ENCODE measurements around the gene ZNF681. TPM values are rescaled to one million over a fixed set of nuclear protein-coding genes. Genes with fewer than 3 reads are reported as not detected.
A peak's percentile ranks its signal among the peaks of the same experiment; 100 is the strongest.

The ZNF681 gene
- total and polyA plus RNA-seq, 10 of the 15 experiments (the other 5 are each of a cell fraction or from before 2014, with no cell fraction given), result 0.11 to 0.41 (median 0.24) TPM; not detected in 1

GRCh38 chr19:23766951-23767350 is 8.3 kb upstream of the ZNF681 start:
- no peaks in the 10 kb centered on the region; the same call in 2 of the 3 replicates for H3K9me3 ChIP-seq (replicated peaks; ENCODE audit: control insufficient read depth, insufficient read depth, low read length)
- ChIA-PET CTCF (no interaction called here), POLR2A (no interaction called here), SMC1A (ENCODE audit: uncharacterized antibody, unreplicated experiment) (no interaction called here), RAD21 (ENCODE audit: unreplicated experiment) (no interaction called here)
- WGBS (ENCODE audit: insufficient coverage, insufficient replicate concordance, low lambda C conversion rate, missing lambda C conversion rate), result 90% methylated on average over 13 of the region's 13 CpGs
- no peak overlapping the region for H3K4me2 ChIP-seq (ENCODE audit: control insufficient read depth, insufficient read depth)
- H4K20me1 ChIP-seq (ENCODE audit: control insufficient read depth, insufficient read depth), result no peaks in the 10 kb centered on the region
- no peak overlapping the region for H3K9ac ChIP-seq (ENCODE audit: control insufficient read depth, insufficient read depth, low read length)
- H3K4me1 ChIP-seq (ENCODE audit: control insufficient read depth, insufficient read depth, low read length), result no peaks in the 10 kb centered on the region
- ATAC-seq (no peak), FAIRE-seq (no peak), DNase-seq (ENCODE audit: low read depth, low spot score) (no peak)
- intact Hi-C loops (cut with micrococcal nuclease; ENCODE audit: unreplicated experiment) (no loop called here), in situ Hi-C loops (cut with MboI) (no loop called here)
- H3K36me3 ChIP-seq (ENCODE audit: control insufficient read depth in 2 of 2, insufficient read depth in 2 of 2, low read length in 1 of 2), result no peaks in the 10 kb centered on the region
- H3K4me3 ChIP-seq, result no peak overlapping the region
- no peak for TF ChIP-seq HCFC1 (IDR thresholded peaks at IDR 0.05; ENCODE audit: low read length)
- H3K27me3 ChIP-seq (replicated peaks in 1 of 2; ENCODE audit: control insufficient read depth in 2 of 2, insufficient read depth in 2 of 2, low read length in 1 of 2), result no peaks in the 10 kb centered on the region
- no peak overlapping the region for H2AFZ ChIP-seq (ENCODE audit: control insufficient read depth, low read depth, low read length)
- no peak overlapping the region for H3K27ac ChIP-seq (ENCODE audit: control insufficient read depth, insufficient read depth)
- BruUV-seq (replicated peaks), result no TSS peak
- H3K79me2 ChIP-seq (ENCODE audit: control insufficient read depth, insufficient read depth, low read length), result no peaks in the 10 kb centered on the region; the same call in 1 of the 2 replicates

GRCh38 chr19:23764781-23765180 is 6.1 kb upstream of the ZNF681 start:
- SMC1A ChIA-PET (ENCODE audit: uncharacterized antibody, unreplicated experiment), result no interaction called here
- Histone ChIP-seq H3K36me3 (ENCODE audit: control insufficient read depth in 2 of 2, insufficient read depth in 2 of 2, low read length in 1 of 2) (no peaks in the 10 kb centered on the region), H3K9ac (ENCODE audit: control insufficient read depth, insufficient read depth, low read length) (no peak overlapping the region), H2AFZ (ENCODE audit: control insufficient read depth, low read depth, low read length) (no peak overlapping the region), H3K27me3 (replicated peaks in 1 of 2; ENCODE audit: control insufficient read depth in 2 of 2, insufficient read depth in 2 of 2, low read length in 1 of 2) (no peaks in the 10 kb centered on the region), H3K27ac (ENCODE audit: control insufficient read depth, insufficient read depth) (no peak overlapping the region), H3K4me2 (ENCODE audit: control insufficient read depth, insufficient read depth) (no peak overlapping the region), H3K4me3 (no peak overlapping the region), H4K20me1 (ENCODE audit: control insufficient read depth, insufficient read depth) (no peaks in the 10 kb centered on the region), H3K79me2 (ENCODE audit: control insufficient read depth, insufficient read depth, low read length) (no peaks in the 10 kb centered on the region; the same call in 1 of the 2 replicates), H3K9me3 (replicated peaks; ENCODE audit: control insufficient read depth, insufficient read depth, low read length) (no peaks in the 10 kb centered on the region; the same call in 1 of the 3 replicates), H3K4me1 (ENCODE audit: control insufficient read depth, insufficient read depth, low read length) (no peaks in the 10 kb centered on the region)
- FAIRE-seq, result no peak
- TF ChIP-seq LARP7 (IDR thresholded peaks at IDR 0.05), result no peak
- TF ChIP-seq FOS (IDR thresholded peaks at IDR 0.05; ENCODE audit: borderline replicate concordance, extremely low read depth, insufficient read length), result no peak
- TSS peak; percentile 66 for BruUV-seq (replicated peaks)
- RAD21 ChIA-PET (ENCODE audit: unreplicated experiment), result no interaction called here
- no peak for ATAC-seq
- intact Hi-C loops (cut with micrococcal nuclease; ENCODE audit: unreplicated experiment) (no loop called here), in situ Hi-C loops (cut with MboI) (no loop called here)
- CTCF ChIA-PET, result no interaction called here
- no peak for DNase-seq (ENCODE audit: low read depth, low spot score)
- POLR2A ChIA-PET, result no interaction called here
- WGBS (ENCODE audit: insufficient coverage, insufficient replicate concordance, low lambda C conversion rate, missing lambda C conversion rate), result 100% methylated on average over 3 of the region's 3 CpGs
